HepG2 (cell line): Measurements from ENCODE around the gene ETS2. TPM values are rescaled to one million over a fixed set of nuclear protein-coding genes. Genes with fewer than 3 reads are reported as not detected.

Experiments
- ATAC-seq: fragments of 200-7000 bp; cut with Tn5 transposase; 3 replicates; pipeline ENCODE4 v1.9.1; 2020; ENCODE audit warnings: mild to moderate bottlenecking, moderate library complexity
- BruUV-seq: library from RNA; stranded (reverse); fragments of 400-500 nt; replicated peaks from 2 replicates; lab custom pipeline; 2021; lab: Mats Ljungman, UMichigan
- CTCF ChIA-PET: fragments of 300-600 bp; formaldehyde crosslinking; extraction: SDS; loops from one replicate; lab custom pipeline; 2021; ENCODE audit warnings: low total read pairs, inconsistent platforms, low intra/inter-chr PET ratio; lab: Yijun Ruan, JAX
- POLR2A ChIA-PET: fragments of 350-600 bp; sonication (Branson Sonifier 250); formaldehyde crosslinking; loops from one replicate; lab custom pipeline; 2020; ENCODE audit warnings: antibody characterized with exemption, inconsistent platforms; lab: Yijun Ruan, JAX
- DNase-seq: peaks from one replicate; pipeline ENCODE4 v3.0.0-alpha.2; 2015; ENCODE audit warnings: low spot score
- FAIRE-seq: peaks from 3 replicates; lab custom pipeline; 2011; peaks lifted over from hg19 to GRCh38; lab: Jason Lieb, UNC
- H2AFZ ChIP-seq: one replicate; pipeline ENCODE4 v1.6.1; 2011; ENCODE audit warnings: low read length, inconsistent platforms
- H3K27ac ChIP-seq: fragments of 300-600 bp; 3 replicates; pipeline ENCODE4 v1.8.0; 2011; ENCODE audit warnings: mixed run types, mild to moderate bottlenecking, mixed read lengths, low read length, inconsistent platforms; ENCODE audit not compliant: insufficient read depth; ENCODE audit errors: extremely low read length
- H3K27me3 ChIP-seq, 2 experiments: fragments of 200-600 bp in 1 of 2; 2 replicates in 1 of 2; 3 replicates in 1 of 2; pipeline versions ENCODE4 v1.6.0 to v1.8.0; 2011; ENCODE audit warnings: low read length in 2 of 2, mild to moderate bottlenecking in 2 of 2, moderate library complexity in 2 of 2, inconsistent platforms in 1 of 2; ENCODE audit not compliant: insufficient read depth in 2 of 2, control insufficient read depth in 1 of 2
- H3K36me3 ChIP-seq, 2 experiments: fragments of 200-600 bp in 1 of 2; replicated peaks in 1 of 2; 2 replicates in 1 of 2; 3 replicates in 1 of 2; pipeline versions ENCODE4 v1.5.1 to v1.8.0; 2011; ENCODE audit warnings: low read length in 2 of 2, inconsistent platforms in 1 of 2; ENCODE audit not compliant: insufficient read depth in 2 of 2, control insufficient read depth in 1 of 2
- H3K4me1 ChIP-seq: 2 replicates; pipeline ENCODE4 v1.5.1; 2012; ENCODE audit warnings: low read length, inconsistent platforms; ENCODE audit not compliant: insufficient read depth
- H3K4me2 ChIP-seq: 2 replicates; pipeline ENCODE4 v1.6.0; 2011; ENCODE audit warnings: low read depth, low read length, inconsistent platforms
- H3K4me3 ChIP-seq, 3 experiments: fragments of 200-600 bp in 1 of 3; sonication (generic), shearing (Covaris generic) in 1 of 3; replicated peaks in 1 of 3; 2 replicates each; pipeline ENCODE4 v1.5.1; 2011 to 2016; ENCODE audit warnings: low read length in 3 of 3, inconsistent platforms in 2 of 3, low read depth in 2 of 3, mild to moderate bottlenecking in 2 of 3, control low read depth in 1 of 3, mixed read lengths in 1 of 3; ENCODE audit not compliant: insufficient read depth in 1 of 3
- H3K79me2 ChIP-seq: one replicate; pipeline ENCODE4 v1.6.1; 2011; ENCODE audit warnings: low read length, inconsistent platforms; ENCODE audit not compliant: insufficient read depth
- H3K9ac ChIP-seq: 2 replicates; pipeline ENCODE4 v1.6.0; 2011; ENCODE audit warnings: mild to moderate bottlenecking, low read depth, low read length, inconsistent platforms; ENCODE audit not compliant: insufficient read depth
- H3K9me3 ChIP-seq: 2 replicates; pipeline ENCODE4 v1.5.1; 2012; ENCODE audit warnings: mild to moderate bottlenecking, low read length
- H4K20me1 ChIP-seq: 2 replicates; pipeline ENCODE4 v1.6.0; 2011; ENCODE audit warnings: inconsistent platforms, mild to moderate bottlenecking, low read length, moderate library complexity; ENCODE audit not compliant: insufficient read depth
- CENPX ChIP-seq: sonication (generic); formaldehyde crosslinking; IDR thresholded peaks from 2 replicates; pipeline ENCODE4 v1.9.0; 2021; ENCODE audit warnings: mild to moderate bottlenecking, missing genetic modification reagents, moderate library complexity
- HOXA3 ChIP-seq: sonication (generic); formaldehyde crosslinking; IDR thresholded peaks from 2 replicates; pipeline ENCODE4 v1.5.0; 2020; ENCODE audit warnings: missing genetic modification reagents
- KLF6 ChIP-seq: IDR thresholded peaks from 2 replicates; pipeline ENCODE4 v1.8.0; 2016; ENCODE audit warnings: missing biosample characterization, missing genetic modification reagents
- MED1 ChIP-seq: sonication (generic); formaldehyde crosslinking; IDR thresholded peaks from 2 replicates; pipeline ENCODE4 v1.4.0; 2020; ENCODE audit warnings: missing genetic modification reagents
- U2AF1 ChIP-seq: fragments of 200-400 bp; formaldehyde crosslinking; optimal IDR thresholded peaks from 2 replicates; pipeline ENCODE3; 2017; ENCODE audit warnings: mild to moderate bottlenecking, low read depth, low read length
- ZBTB33 ChIP-seq: sonication (generic); formaldehyde crosslinking; IDR thresholded peaks from 2 replicates; pipeline ENCODE4 v1.4.0; 2020; ENCODE audit warnings: missing genetic modification reagents
- ZBTB38 ChIP-seq: sonication (generic); formaldehyde crosslinking; IDR thresholded peaks from 2 replicates; pipeline ENCODE4 v1.5.1; 2020; ENCODE audit warnings: mild to moderate bottlenecking, missing genetic modification reagents
- ZC3H13 ChIP-seq: sonication (generic); formaldehyde crosslinking; IDR thresholded peaks from 2 replicates; pipeline ENCODE4 v1.8.1; 2023; ENCODE audit warnings: mild to moderate bottlenecking, missing genetic modification reagents, moderate library complexity
- ZNF652 ChIP-seq: IDR thresholded peaks from 2 replicates; pipeline ENCODE4 v1.6.1; 2016; ENCODE audit warnings: low read depth, borderline replicate concordance
- ZNF687 ChIP-seq: sonication (generic); formaldehyde crosslinking; IDR thresholded peaks from 2 replicates; pipeline ENCODE4 v1.5.1; 2020; ENCODE audit warnings: mild to moderate bottlenecking, missing genetic modification reagents, moderate library complexity
- WGBS: methylation state at CpG from one replicate; pipeline ENCODE4 v1.1.6; 2017; ENCODE audit warnings: low lambda C conversion rate; 5-methylcytosine and 5-hydroxymethylcytosine counted together
- in situ Hi-C: cut with HindIII; loops from 2 replicates; pipeline ENCODE4 v1.10.0; 2017; ENCODE audit warnings: low pct_unique_long_range_greater_than_20kb; ENCODE audit not compliant: extremely low pct_ligation_motif_present
- intact Hi-C: fragments of 100-400 bp; cut with micrococcal nuclease; formaldehyde crosslinking; loops from one replicate; pipeline ENCODE4 v1.10.0; 2022; ENCODE audit not compliant: unreplicated experiment
- polyA plus RNA-seq, 8 experiments: library from polyadenylated mRNA; depleted of rRNA in 3 of 8; stranded (reverse) in 7 of 8; unstranded in 1 of 8; fragments of >200 nt; fragmentation: Illumina TruSeq in 4 of 8; extraction: Trizol in 4 of 8; gene quantifications; 2 replicates each; pipeline versions ENCODE4 v1.2.1 to v1.2.3, GENCODE V29; 2011 to 2016; ENCODE audit warnings: low read depth in 4 of 8, missing spikeins in 1 of 8, mixed read lengths in 1 of 8; ENCODE audit not compliant: insufficient read depth in 1 of 8
- total RNA-seq, 5 experiments: library from RNA; depleted of rRNA; stranded (reverse); fragments of >200 nt; fragmentation: Illumina TruSeq; extraction: Trizol; gene quantifications; 2 replicates each; pipeline ENCODE4 v1.2.3, GENCODE V29; 2016; ENCODE audit warnings: low read depth in 1 of 5
- TF ChIP-seq, protein P1 (sequence below): sonication (generic); formaldehyde crosslinking; IDR thresholded peaks from 2 replicates; pipeline ENCODE4 v1.8.1; 2023; ENCODE audit warnings: mild to moderate bottlenecking, missing genetic modification reagents, borderline replicate concordance

ETS2 gene
- total and polyA plus RNA-seq, 2 of the 13 experiments (the other 11 are each of a cell fraction or from before 2014, with no cell fraction given) = 24.6 to 64.4 TPM

GRCh38 chr21:38821959-38822682 is 16.4 kb downstream of the ETS2 start (continued):
- peak; percentile 10; the same call in 1 of the 2 replicates for TF ChIP-seq ZNF652 (CRISPR knock-in tag)
- TF ChIP-seq KLF6 (CRISPR knock-in tag) = no peak

DNA sequence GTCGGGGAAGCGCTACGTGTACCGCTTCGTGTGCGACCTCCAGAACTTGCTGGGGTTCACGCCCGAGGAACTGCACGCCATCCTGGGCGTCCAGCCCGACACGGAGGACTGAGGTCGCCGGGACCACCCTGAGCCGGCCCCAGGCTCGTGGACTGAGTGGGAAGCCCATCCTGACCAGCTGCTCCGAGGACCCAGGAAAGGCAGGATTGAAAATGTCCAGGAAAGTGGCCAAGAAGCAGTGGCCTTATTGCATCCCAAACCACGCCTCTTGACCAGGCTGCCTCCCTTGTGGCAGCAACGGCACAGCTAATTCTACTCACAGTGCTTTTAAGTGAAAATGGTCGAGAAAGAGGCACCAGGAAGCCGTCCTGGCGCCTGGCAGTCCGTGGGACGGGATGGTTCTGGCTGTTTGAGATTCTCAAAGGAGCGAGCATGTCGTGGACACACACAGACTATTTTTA is 17.1 kb downstream of the ETS2 start:
- in situ Hi-C loops = no loop called here
- Histone ChIP-seq H4K20me1 (no peaks in the 10 kb centered on the region; the same call in 1 of the 2 replicates), H3K9me3 (peaks cover 17% of the 10 kb centered on the region), H2AFZ (no peak overlapping the region), H3K4me1 (peaks cover 73% of the 10 kb centered on the region), H3K9ac (no peak overlapping the region), H3K4me2 (no peak overlapping the region), H3K27me3 (no peaks in the 10 kb centered on the region), H3K27ac (peak overlapping the region; percentile 94), H3K36me3 (peaks cover 30 to 53% of the 10 kb centered on the region in 2 experiments), H3K4me3 (no peak overlapping the region), H3K79me2 (no peaks in the 10 kb centered on the region)
- ChIA-PET CTCF (no interaction called here), POLR2A (interaction anchor here (1.3 to 2.4 kb wide), 3 partner anchors 9 to 35 kb away, joined by 3 to 5 read pairs (median 5); no protein-coding TSS in a partner anchor)
- FAIRE-seq = no peak
- no peak for DNase-seq
- 95% methylated on average over 26 of the region's 26 CpGs for WGBS
- intact Hi-C loops = loop anchor here (5.0 kb wide), 2 partner anchors 36 to 314 kb away; no protein-coding TSS in a partner anchor
- BruUV-seq = no TSS peak
- no peak for ATAC-seq
- TF ChIP-seq HOXA3 (CRISPR knock-in tag) (no peak), ZBTB33 (CRISPR knock-in tag) (peak; percentile 46; the same call in 1 of the 2 replicates), U2AF1 (no peak), ZC3H13 (CRISPR knock-in tag) (0 out of 2 replicates have a peak, but pooled peaks have one; percentile 34), ZNF687 (CRISPR knock-in tag) (peak; percentile 57), CENPX (no peak), MED1 (CRISPR knock-in tag) (0 out of 2 replicates have a peak, but pooled peaks have one; percentile 3), ZBTB38 (CRISPR knock-in tag) (peak; percentile 91; the same call in 1 of the 2 replicates)
- TF ChIP-seq, protein P1, sequence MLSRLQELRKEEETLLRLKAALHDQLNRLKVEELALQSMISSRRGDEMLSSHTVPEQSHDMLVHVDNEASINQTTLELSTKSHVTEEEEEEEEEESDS (CRISPR knock-in tag) = no peak
